HEK293 (cell line): ENCODE measurements around the gene DPH6.

ENCODE experiments used
- CTCF ChIA-PET: fragments of 350-600 bp; formaldehyde crosslinking; extraction: SDS; loops from one replicate; lab custom pipeline; 2021; ENCODE audit warnings: antibody characterized with exemption; lab: Yijun Ruan, JAX
- POLR2A ChIA-PET: fragments of 300-600 bp; formaldehyde crosslinking; extraction: SDS; loops from one replicate; lab custom pipeline; 2020; ENCODE audit warnings: antibody characterized with exemption, inconsistent platforms; lab: Yijun Ruan, JAX
- H3K27ac ChIP-seq: fragments of 200-500 bp; sonication (Bioruptor generic); 2 replicates; pipeline ENCODE4 v1.5.1; 2014; ENCODE audit warnings: low read depth, low read length, control low read depth, inconsistent platforms; ENCODE audit errors: extremely low read depth
- H3K36me3 ChIP-seq, 2 experiments: fragments of 200-500 bp in 1 of 2; sonication (Bioruptor generic) in 1 of 2; 1 replicate in 1 of 2; 2 replicates in 1 of 2; pipeline ENCODE4 v1.5.1; 2014 to 2017; ENCODE audit warnings: inconsistent platforms in 2 of 2, low read length in 2 of 2; ENCODE audit not compliant: control insufficient read depth in 2 of 2, insufficient read depth in 1 of 2
- H3K4me1 ChIP-seq: fragments of 200-500 bp; sonication (Bioruptor generic); 2 replicates; pipeline ENCODE4 v1.5.1; 2014; ENCODE audit warnings: mild to moderate bottlenecking, low read length, inconsistent platforms; ENCODE audit not compliant: control insufficient read depth, insufficient read depth
- H3K4me3 ChIP-seq: 2 replicates; pipeline ENCODE4 v1.5.1; 2011; ENCODE audit warnings: low read depth, mild to moderate bottlenecking, control low read depth, low read length, moderate library complexity
- H3K9me3 ChIP-seq: fragments of 200-500 bp; sonication (Bioruptor generic); 2 replicates; pipeline ENCODE4 v1.5.1; 2014; ENCODE audit warnings: low read depth, low read length, inconsistent platforms; ENCODE audit not compliant: control insufficient read depth, insufficient read depth
- FEZF1 ChIP-seq: fragments of 450-650 bp; formaldehyde crosslinking; IDR thresholded peaks from 2 replicates; pipeline ENCODE4 v1.5.1; 2016; ENCODE audit warnings: missing biosample characterization, missing genetic modification characterization
- HOXC10 ChIP-seq: sonication (generic); formaldehyde crosslinking; IDR thresholded peaks from 2 replicates; pipeline ENCODE4 v1.8.1; 2023; ENCODE audit warnings: mild to moderate bottlenecking, missing genetic modification reagents
- IKZF3 ChIP-seq: fragments of 450-650 bp; IDR thresholded peaks from 2 replicates; pipeline ENCODE4 v1.5.0; 2018; ENCODE audit warnings: missing biosample characterization, mild to moderate bottlenecking, missing genetic modification characterization, moderate library complexity
- KLF1 ChIP-seq: fragments of 450-650 bp; formaldehyde crosslinking; IDR thresholded peaks from 2 replicates; pipeline ENCODE4 v1.5.1; 2016; ENCODE audit warnings: missing biosample characterization, missing genetic modification characterization
- MZF1 ChIP-seq: fragments of 450-650 bp; formaldehyde crosslinking; IDR thresholded peaks from 2 replicates; pipeline ENCODE4 v1.5.1; 2017; ENCODE audit warnings: missing biosample characterization, missing genetic modification characterization, borderline replicate concordance
- OSR2 ChIP-seq: fragments of 450-650 bp; formaldehyde crosslinking; IDR thresholded peaks from 2 replicates; pipeline ENCODE4 v1.5.1; 2016; ENCODE audit warnings: missing biosample characterization, missing genetic modification characterization
- OVOL3 ChIP-seq: fragments of 450-650 bp; formaldehyde crosslinking; IDR thresholded peaks from 2 replicates; pipeline ENCODE4 v1.5.1; 2016; ENCODE audit warnings: missing biosample characterization, missing genetic modification characterization
- SP2 ChIP-seq: fragments of 450-650 bp; formaldehyde crosslinking; IDR thresholded peaks from 2 replicates; pipeline ENCODE4 v1.5.1; 2016; ENCODE audit warnings: missing biosample characterization, missing genetic modification characterization
- ZNF121 ChIP-seq: fragments of 450-650 bp; formaldehyde crosslinking; IDR thresholded peaks from 2 replicates; pipeline ENCODE4 v1.5.1; 2016; ENCODE audit warnings: missing biosample characterization, missing genetic modification characterization
- ZNF416 ChIP-seq: fragments of 450-650 bp; formaldehyde crosslinking; IDR thresholded peaks from 2 replicates; pipeline ENCODE4 v1.5.1; 2016; ENCODE audit warnings: missing biosample characterization, missing genetic modification characterization
- ZNF843 ChIP-seq: fragments of 450-650 bp; formaldehyde crosslinking; IDR thresholded peaks from 2 replicates; pipeline ENCODE4 v1.5.1; 2016; ENCODE audit warnings: missing biosample characterization, missing genetic modification characterization
- TF ChIP-seq, protein P1 (sequence below): fragments of 450-650 bp; formaldehyde crosslinking; IDR thresholded peaks from 2 replicates; pipeline ENCODE4 v1.5.1; 2017; ENCODE audit warnings: missing biosample characterization, missing genetic modification characterization
- TF ChIP-seq, protein P2 (sequence below): fragments of 450-650 bp; formaldehyde crosslinking; IDR thresholded peaks from 2 replicates; pipeline ENCODE4 v1.5.1; 2017; ENCODE audit warnings: missing biosample characterization, missing genetic modification characterization
- TF ChIP-seq, protein P3 (sequence below): fragments of 450-650 bp; formaldehyde crosslinking; IDR thresholded peaks from 2 replicates; pipeline ENCODE4 v1.5.1; 2017; ENCODE audit warnings: missing biosample characterization, missing genetic modification characterization
- TF ChIP-seq, protein P4 (sequence below): fragments of 450-650 bp; formaldehyde crosslinking; IDR thresholded peaks from 2 replicates; pipeline ENCODE4 v1.5.1; 2016; ENCODE audit warnings: missing biosample characterization, missing genetic modification characterization
- TF ChIP-seq, protein P5 (sequence below): fragments of 450-650 bp; formaldehyde crosslinking; IDR thresholded peaks from 2 replicates; pipeline ENCODE4 v1.5.1; 2016; ENCODE audit warnings: missing biosample characterization, missing genetic modification characterization
- TF ChIP-seq, protein P6 (sequence below): fragments of 450-650 bp; formaldehyde crosslinking; IDR thresholded peaks from 2 replicates; pipeline ENCODE4 v1.5.1; 2016; ENCODE audit warnings: missing biosample characterization, missing genetic modification characterization

Gene DPH6

DNA sequence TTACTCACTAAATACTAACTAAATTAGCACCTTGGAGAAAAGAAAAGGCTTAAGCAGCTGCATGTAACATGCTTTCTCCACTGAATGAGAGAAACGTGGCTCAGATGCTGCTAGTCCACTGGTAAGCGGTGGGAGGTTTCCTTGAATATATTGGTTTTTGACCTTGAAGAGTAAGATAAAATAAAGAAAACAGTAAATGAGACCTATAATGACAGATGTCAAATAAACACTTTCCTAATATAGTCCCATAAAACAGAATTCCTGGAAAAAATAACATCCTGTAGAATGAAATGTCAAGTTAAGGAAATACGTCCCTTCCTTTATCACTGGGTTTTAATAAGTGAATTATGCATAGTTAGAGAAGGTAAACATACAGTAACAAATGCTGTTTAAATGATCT lies 215.0 kb downstream of the DPH6 start (continued):
- TF ChIP-seq ZNF843 = peak; percentile 81

DNA sequence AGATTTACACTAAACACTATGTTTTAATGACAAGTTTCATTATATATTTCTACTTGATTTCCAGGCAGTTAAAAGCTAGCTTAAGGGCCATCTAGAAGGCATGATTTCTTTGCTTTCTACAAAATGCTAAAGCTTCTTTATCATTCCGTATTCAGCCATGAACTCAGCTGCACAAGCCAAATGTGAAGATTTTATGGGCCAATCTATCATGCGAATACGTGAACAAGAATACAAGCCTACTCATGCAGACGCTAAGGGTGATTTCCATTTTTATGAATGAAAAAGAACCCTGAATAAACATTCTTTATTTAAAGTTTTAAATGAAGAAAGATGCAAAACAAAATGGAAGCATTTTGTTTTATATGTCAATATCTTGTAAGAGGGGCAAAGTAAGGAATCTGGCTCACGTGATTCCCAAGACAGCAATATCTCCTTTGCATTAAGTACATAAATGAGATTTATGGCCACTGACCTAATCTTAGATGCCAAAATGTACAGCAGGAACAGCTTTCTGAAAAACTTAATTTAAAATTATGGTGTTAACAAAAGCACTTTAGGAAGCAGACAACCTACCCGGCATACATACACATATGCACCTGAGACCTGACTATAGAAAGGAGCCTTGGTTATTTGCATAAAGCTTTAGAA lies 215.8 kb downstream of the DPH6 start:
- ChIA-PET POLR2A (no interaction called here), CTCF (interaction anchor here (0.6 kb wide), 1 partner anchor 1113 kb away, joined by 3 read pairs; no protein-coding TSS in a partner anchor)
- Histone ChIP-seq H3K4me3 (no peak overlapping the region), H3K4me1 (peaks cover 15% of the 10 kb centered on the region; the same call in 1 of the 2 replicates), H3K36me3 (no peaks in the 10 kb centered on the region), H3K9me3 (no peaks in the 10 kb centered on the region), H3K27ac (peak overlapping the region; percentile 54)
- no peak for TF ChIP-seq HOXC10 (CRISPR knock-in tag)
- peak; percentile 55 for TF ChIP-seq ZNF843
- TF ChIP-seq, protein P1, sequence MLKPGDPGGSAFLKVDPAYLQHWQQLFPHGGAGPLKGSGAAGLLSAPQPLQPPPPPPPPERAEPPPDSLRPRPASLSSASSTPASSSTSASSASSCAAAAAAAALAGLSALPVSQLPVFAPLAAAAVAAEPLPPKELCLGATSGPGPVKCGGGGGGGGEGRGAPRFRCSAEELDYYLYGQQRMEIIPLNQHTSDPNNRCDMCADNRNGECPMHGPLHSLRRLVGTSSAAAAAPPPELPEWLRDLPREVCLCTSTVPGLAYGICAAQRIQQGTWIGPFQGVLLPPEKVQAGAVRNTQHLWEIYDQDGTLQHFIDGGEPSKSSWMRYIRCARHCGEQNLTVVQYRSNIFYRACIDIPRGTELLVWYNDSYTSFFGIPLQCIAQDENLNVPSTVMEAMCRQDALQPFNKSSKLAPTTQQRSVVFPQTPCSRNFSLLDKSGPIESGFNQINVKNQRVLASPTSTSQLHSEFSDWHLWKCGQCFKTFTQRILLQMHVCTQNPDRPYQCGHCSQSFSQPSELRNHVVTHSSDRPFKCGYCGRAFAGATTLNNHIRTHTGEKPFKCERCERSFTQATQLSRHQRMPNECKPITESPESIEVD (tag by site-specific recombination) = peak; percentile 80
- peak; percentile 69 for TF ChIP-seq FEZF1 (tag by site-specific recombination)
- TF ChIP-seq, protein P2, sequence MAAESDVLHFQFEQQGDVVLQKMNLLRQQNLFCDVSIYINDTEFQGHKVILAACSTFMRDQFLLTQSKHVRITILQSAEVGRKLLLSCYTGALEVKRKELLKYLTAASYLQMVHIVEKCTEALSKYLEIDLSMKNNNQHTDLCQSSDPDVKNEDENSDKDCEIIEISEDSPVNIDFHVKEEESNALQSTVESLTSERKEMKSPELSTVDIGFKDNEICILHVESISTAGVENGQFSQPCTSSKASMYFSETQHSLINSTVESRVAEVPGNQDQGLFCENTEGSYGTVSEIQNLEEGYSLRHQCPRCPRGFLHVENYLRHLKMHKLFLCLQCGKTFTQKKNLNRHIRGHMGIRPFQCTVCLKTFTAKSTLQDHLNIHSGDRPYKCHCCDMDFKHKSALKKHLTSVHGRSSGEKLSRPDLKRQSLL (tag by site-specific recombination) = no peak
- TF ChIP-seq ZNF416 (tag by site-specific recombination) = no peak
- TF ChIP-seq, protein P3, sequence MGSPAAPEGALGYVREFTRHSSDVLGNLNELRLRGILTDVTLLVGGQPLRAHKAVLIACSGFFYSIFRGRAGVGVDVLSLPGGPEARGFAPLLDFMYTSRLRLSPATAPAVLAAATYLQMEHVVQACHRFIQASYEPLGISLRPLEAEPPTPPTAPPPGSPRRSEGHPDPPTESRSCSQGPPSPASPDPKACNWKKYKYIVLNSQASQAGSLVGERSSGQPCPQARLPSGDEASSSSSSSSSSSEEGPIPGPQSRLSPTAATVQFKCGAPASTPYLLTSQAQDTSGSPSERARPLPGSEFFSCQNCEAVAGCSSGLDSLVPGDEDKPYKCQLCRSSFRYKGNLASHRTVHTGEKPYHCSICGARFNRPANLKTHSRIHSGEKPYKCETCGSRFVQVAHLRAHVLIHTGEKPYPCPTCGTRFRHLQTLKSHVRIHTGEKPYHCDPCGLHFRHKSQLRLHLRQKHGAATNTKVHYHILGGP (tag by site-specific recombination) = peak; percentile 25; the same call in 1 of the 2 replicates
- TF ChIP-seq IKZF3 (tag by site-specific recombination) = 0 out of 2 replicates have a peak, but pooled peaks have one; percentile 18
- TF ChIP-seq OSR2 (tag by site-specific recombination) = peak; percentile 26; the same call in 1 of the 2 replicates

DNA sequence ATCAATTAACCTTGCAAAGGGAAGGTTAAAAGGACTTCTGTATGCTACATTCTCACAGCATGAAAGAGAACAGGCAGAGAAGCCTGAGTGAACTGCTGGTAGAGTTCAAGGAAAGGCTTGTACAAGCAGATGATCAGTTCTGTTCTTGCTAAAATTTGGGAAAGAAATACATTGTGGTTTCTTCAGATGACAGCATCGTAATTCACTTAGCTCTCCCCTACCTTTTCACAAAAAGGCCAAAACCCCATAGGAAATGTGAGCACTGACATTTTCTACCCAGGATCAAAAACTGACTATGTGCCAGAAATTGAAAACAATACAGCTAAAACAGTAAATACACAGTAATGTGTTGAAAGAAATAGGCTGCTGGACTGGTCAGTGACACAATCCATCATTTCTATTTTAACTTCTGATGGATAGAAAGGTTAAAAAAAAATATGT lies 216.4 kb downstream of the DPH6 start:
- no peak overlapping the region for H3K4me3 ChIP-seq
- ChIA-PET CTCF (interaction anchor here (0.6 kb wide), 1 partner anchor 1114 kb away, joined by 3 read pairs; no protein-coding TSS in a partner anchor), POLR2A (no interaction called here)
- H3K36me3 ChIP-seq = no peaks in the 10 kb centered on the region
- peak overlapping the region; percentile 54 for H3K27ac ChIP-seq
- H3K9me3 ChIP-seq = no peaks in the 10 kb centered on the region
- peaks cover 15% of the 10 kb centered on the region; the same call in 1 of the 2 replicates for H3K4me1 ChIP-seq
- TF ChIP-seq, protein P1 (tag by site-specific recombination) = peak; percentile 51; the same call in 1 of the 2 replicates
- peak; percentile 40; the same call in 1 of the 2 replicates for TF ChIP-seq IKZF3 (tag by site-specific recombination)
- TF ChIP-seq, protein P4, sequence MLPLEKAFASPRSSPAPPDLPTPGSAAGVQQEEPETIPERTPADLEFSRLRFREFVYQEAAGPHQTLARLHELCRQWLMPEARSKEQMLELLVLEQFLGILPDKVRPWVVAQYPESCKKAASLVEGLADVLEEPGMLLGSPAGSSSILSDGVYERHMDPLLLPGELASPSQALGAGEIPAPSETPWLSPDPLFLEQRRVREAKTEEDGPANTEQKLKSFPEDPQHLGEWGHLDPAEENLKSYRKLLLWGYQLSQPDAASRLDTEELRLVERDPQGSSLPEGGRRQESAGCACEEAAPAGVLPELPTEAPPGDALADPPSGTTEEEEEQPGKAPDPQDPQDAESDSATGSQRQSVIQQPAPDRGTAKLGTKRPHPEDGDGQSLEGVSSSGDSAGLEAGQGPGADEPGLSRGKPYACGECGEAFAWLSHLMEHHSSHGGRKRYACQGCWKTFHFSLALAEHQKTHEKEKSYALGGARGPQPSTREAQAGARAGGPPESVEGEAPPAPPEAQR = no peak
- TF ChIP-seq SP2 (tag by site-specific recombination) = no peak
- TF ChIP-seq, protein P3 (tag by site-specific recombination) = no peak
- TF ChIP-seq, protein P5, sequence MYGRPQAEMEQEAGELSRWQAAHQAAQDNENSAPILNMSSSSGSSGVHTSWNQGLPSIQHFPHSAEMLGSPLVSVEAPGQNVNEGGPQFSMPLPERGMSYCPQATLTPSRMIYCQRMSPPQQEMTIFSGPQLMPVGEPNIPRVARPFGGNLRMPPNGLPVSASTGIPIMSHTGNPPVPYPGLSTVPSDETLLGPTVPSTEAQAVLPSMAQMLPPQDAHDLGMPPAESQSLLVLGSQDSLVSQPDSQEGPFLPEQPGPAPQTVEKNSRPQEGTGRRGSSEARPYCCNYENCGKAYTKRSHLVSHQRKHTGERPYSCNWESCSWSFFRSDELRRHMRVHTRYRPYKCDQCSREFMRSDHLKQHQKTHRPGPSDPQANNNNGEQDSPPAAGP (tag by site-specific recombination) = no peak
- no peak for TF ChIP-seq ZNF121 (tag by site-specific recombination)
- no peak for TF ChIP-seq OVOL3 (tag by site-specific recombination)
- TF ChIP-seq MZF1 = no peak
- no peak for TF ChIP-seq KLF1 (tag by site-specific recombination)
- TF ChIP-seq, protein P6, sequence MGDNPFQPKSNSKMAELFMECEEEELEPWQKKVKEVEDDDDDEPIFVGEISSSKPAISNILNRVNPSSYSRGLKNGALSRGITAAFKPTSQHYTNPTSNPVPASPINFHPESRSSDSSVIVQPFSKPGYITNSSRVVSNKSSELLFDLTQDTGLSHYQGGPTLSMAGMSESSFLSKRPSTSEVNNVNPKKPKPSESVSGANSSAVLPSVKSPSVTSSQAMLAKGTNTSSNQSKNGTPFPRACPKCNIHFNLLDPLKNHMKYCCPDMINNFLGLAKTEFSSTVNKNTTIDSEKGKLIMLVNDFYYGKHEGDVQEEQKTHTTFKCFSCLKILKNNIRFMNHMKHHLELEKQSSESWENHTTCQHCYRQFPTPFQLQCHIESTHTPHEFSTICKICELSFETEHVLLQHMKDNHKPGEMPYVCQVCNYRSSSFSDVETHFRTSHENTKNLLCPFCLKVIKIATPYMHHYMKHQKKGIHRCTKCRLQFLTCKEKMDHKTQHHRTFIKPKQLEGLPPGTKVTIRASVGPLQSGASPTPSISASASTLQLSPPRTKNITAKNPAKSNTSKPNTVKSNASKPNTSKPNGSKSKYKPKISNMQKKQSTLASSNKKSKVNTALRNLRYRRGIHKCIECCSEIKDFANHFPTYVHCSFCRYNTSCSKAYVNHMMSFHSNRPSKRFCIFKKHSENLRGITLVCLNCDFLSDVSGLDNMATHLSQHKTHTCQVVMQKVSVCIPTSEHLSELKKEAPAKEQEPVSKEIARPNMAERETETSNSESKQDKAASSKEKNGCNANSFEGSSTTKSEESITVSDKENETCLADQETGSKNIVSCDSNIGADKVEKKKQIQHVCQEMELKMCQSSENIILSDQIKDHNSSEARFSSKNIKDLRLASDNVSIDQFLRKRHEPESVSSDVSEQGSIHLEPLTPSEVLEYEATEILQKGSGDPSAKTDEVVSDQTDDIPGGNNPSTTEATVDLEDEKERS (tag by site-specific recombination) = no peak
- TF ChIP-seq FEZF1 (tag by site-specific recombination) = peak; percentile 93
